ENCODE measurements around the gene PLEKHS1. TPM values are rescaled to one million over a fixed set of nuclear protein-coding genes. Genes with fewer than 3 reads are reported as not detected.
"Not testable (repeated sequence)": the region's sequence is repeated elsewhere in the genome, so short reads cannot be mapped to it uniquely, and the experiment has no call there.

The PLEKHS1 gene
- total and polyA plus RNA-seq, 5 experiments from 2014 or later: not detected

DNA sequence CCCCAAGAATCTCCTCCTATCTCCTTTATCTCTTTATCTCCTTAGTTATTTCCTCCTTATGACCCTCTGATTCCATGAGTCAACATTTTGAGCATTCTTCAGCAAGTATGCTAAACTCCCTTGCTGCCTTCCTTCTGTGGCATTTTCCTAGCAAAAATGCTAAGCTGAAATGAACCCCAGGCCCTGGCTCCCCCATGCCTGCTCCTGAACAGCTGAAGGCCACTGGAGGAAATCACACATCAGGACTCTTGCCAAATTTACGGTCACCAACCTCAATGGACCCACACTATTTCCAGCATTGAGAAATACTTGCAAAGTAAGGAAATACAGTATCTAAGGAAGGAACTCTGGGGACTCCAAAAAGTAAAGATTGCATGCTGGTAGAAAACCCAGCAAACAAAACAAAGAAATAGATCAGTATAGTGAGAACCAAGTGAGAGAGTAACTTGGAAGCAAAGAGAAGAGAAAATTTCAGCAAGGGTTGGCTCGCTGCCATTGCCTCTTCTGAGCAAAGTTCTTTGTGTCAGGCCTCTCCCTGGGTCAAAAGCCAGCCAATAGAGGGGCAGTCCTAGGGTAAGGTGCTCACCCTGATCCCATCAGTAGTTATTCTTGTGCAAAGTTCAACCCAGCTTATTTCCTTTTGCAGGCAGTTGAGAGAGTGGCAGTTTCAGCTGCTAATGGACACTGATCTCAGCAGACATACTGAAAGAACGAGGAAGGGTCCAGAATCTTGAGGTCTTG lies 5.1 kb upstream of the PLEKHS1 start:
- no peak overlapping the region for H3K4me3 Mint-ChIP-seq
- no peaks in the 10 kb centered on the region for H3K4me1 Mint-ChIP-seq
- POLR2A ChIA-PET: no interaction called here
- H3K27ac Mint-ChIP-seq: no peak overlapping the region
- H3K9me3 Mint-ChIP-seq: no peaks in the 10 kb centered on the region
- peaks cover 10 to 29% (median 15%) of the 10 kb centered on the region in 5 donors for H3K27me3 Mint-ChIP-seq
- H3K36me3 Mint-ChIP-seq: no peaks in the 10 kb centered on the region
- ATAC-seq (no peak), DNase-seq (no peak)

DNA sequence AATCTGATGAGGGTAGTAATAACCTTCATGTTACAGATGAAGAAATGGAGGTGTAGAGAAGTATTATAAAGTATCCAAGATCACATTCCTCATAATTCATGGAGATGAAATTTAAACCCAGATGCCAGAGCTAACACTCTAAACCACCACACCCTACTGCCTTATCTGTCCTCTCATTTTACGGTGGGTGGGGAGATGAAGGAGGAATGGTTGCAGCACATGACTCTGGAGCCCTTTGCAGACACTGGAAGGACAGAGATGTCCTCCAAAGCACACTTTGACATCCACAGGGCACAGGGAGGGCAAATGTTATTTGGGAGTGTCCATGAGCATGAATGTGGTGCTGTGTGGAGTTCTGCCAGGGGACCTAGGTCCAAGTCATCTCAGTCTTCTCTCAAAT lies 1.1 kb downstream of the PLEKHS1 start:
- H3K27me3 Mint-ChIP-seq: peaks cover 8 to 26% (median 20%) of the 10 kb centered on the region in 5 donors
- POLR2A ChIA-PET: no interaction called here
- DNase-seq: no peak

DNA sequence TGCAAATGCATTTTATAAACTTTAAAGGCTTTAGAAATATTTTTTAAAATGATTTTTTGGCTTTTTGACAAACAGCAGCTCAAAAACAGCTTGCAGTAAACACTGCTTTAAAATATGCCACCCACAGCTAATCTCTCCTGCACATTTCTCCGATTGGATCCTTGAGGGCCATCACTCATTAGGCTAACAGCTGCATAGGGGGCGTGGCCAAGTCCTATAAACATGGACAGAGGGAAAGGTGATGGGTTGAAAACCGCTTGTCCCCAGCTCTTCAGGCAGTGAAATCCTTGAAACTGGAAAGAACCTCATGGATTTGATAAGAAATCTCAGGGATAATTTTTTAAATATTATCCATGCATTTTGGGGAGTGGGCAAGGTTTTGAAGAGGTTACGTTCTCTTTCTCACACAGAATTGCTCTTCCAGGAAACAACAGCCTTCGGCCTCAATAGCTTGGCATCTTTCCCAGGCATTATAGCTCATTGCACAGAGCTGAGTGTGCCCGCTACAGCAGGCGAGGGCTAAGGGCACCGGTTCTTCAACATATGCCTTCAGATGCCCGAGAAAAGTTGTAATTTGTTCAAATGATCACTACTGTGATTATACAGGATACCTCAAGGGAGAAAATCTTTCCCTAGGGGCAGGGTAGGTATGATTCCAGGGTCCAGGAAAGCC lies 1.7 kb downstream of the PLEKHS1 start:
- no peaks in the 10 kb centered on the region for H3K4me1 Mint-ChIP-seq
- no peak overlapping the region for H3K4me3 Mint-ChIP-seq
- peaks cover 8 to 26% (median 17%) of the 10 kb centered on the region in 5 donors for H3K27me3 Mint-ChIP-seq
- H3K9me3 Mint-ChIP-seq: no peaks in the 10 kb centered on the region
- no peaks in the 10 kb centered on the region for H3K36me3 Mint-ChIP-seq
- POLR2A ChIA-PET: no interaction called here
- ATAC-seq: no peak
- DNase-seq: no peak
- H3K27ac Mint-ChIP-seq: no peak overlapping the region

More for the DNA sequence above, 1.1 kb downstream of the PLEKHS1 start:
- no peak for ATAC-seq
- H3K27ac Mint-ChIP-seq: no peak overlapping the region
- no peak overlapping the region for H3K4me3 Mint-ChIP-seq
- no peaks in the 10 kb centered on the region for H3K4me1 Mint-ChIP-seq
- no peaks in the 10 kb centered on the region for H3K9me3 Mint-ChIP-seq
- H3K36me3 Mint-ChIP-seq: no peaks in the 10 kb centered on the region

DNA sequence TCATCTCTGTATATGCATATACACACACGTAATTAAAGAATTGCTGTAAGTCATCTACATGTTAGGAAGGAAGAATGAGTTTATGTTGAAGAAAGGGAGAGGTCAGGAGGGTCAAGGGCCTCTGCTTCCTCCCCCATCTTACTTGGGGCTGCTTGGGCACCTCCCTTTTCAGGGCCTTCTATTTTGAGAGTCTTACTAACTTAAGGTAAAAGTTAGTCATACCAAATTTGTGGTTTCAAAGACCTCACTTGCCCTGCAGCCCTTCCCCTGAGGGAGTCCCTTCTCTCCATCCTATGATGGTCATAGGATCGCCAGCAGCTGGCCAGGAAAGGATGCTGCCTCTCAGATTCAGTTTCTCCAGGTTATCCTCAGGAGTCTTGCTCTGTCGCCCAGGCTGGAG lies 2.6 kb downstream of the PLEKHS1 start:
- no peak for ATAC-seq
- Mint-ChIP-seq H3K36me3 (no peaks in the 10 kb centered on the region), H3K27ac (no peak overlapping the region), H3K27me3 (peaks cover 8 to 26% (median 17%) of the 10 kb centered on the region in 5 donors), H3K9me3 (no peaks in the 10 kb centered on the region), H3K4me1 (no peaks in the 10 kb centered on the region), H3K4me3 (no peak overlapping the region)
- POLR2A ChIA-PET: no interaction called here
- DNase-seq: no peak

DNA sequence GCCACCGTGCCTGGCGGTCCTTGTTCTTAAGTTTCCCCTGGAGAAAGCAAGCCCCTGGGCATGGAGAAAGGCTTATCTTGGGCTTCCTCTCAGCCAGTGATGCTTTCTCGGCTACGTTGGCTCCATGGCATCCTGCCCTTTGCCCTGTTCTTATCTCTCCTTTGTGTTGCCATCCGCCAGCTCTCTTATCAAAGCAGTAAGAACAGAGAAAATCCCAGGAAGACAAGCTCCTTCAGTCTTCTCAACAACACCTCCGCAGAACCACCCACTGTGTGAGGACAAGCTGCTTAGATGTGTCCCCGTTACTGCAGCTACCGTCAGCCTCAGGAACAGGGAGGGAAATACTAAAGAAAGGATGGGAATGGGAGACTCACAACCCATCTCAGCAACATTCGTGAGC lies 3.3 kb downstream of the PLEKHS1 start:
- Mint-ChIP-seq H3K27me3 (peaks cover 8 to 26% (median 17%) of the 10 kb centered on the region in 5 donors), H3K9me3 (no peaks in the 10 kb centered on the region), H3K27ac (no peak overlapping the region), H3K4me3 (no peak overlapping the region), H3K4me1 (no peaks in the 10 kb centered on the region), H3K36me3 (no peaks in the 10 kb centered on the region)
- no peak for ATAC-seq
- POLR2A ChIA-PET: no interaction called here
- DNase-seq: no peak

DNA sequence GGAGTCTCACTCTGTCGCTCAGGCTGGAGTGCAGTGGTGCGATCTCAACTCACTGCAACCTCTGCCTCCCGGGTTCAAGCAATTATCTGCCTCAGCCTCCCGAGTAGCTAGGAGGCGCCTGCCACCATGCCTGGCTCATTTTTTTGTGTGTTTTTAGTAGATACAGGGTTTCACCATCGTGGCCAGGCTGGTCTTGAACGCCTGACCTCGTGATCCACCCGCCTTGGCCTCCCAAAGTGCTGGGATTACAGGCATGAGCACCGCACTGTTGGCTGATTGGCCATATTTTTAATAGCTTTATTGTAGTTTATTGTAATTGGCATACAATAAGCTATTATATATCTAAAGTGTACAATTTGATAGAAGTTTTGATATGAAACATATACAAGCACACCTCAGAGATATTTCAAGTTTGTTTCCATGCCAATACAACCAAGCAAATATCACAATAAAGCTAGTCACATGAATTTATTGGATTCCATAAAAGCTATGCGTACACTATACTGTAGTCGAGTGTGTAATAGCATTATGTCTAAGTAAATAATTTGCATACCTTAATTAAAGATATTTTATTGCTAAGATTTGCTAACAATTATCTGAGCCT lies 5.6 kb downstream of the PLEKHS1 start:
- no peaks in the 10 kb centered on the region for H3K36me3 Mint-ChIP-seq
- H3K4me3 Mint-ChIP-seq: no peak overlapping the region
- H3K27ac Mint-ChIP-seq: no peak overlapping the region
- no peaks in the 10 kb centered on the region for H3K4me1 Mint-ChIP-seq
- H3K9me3 Mint-ChIP-seq: no peaks in the 10 kb centered on the region
- peaks cover 8 to 21% (median 17%) of the 10 kb centered on the region in 5 donors for H3K27me3 Mint-ChIP-seq
- DNase-seq (no peak), ATAC-seq (no peak)
- POLR2A ChIA-PET: no interaction called here

DNA sequence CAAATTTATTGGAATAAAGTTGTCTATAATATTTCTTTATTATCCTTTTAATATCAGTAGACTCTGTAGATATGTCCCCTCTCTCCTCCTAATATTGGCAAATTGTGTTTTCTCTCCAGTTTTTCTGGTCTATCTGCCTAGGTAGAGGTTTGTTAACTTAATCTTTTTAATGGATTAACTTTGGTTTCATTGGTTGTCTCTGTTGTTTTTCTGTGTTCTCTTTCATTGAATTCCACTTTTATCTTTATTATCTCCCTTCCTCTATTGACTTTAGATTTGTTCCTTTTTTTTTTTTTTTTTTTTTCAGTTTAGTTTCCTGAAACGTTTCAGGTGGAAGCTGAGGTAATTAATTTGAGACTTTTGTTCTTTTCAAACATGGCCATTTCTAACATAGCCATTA lies 10.6 kb downstream of the PLEKHS1 start:
- H3K4me3 Mint-ChIP-seq: no peak overlapping the region
- no peak overlapping the region for H3K27ac Mint-ChIP-seq
- H3K4me1 Mint-ChIP-seq: no peaks in the 10 kb centered on the region
- no peak for ATAC-seq
- peaks cover 0 to 14% (median 0%) of the 10 kb centered on the region in 3 donors for H3K36me3 Mint-ChIP-seq
- DNase-seq: no peak
- peaks cover 4 to 26% (median 9%) of the 10 kb centered on the region in 9 donors for H3K9me3 Mint-ChIP-seq
- H3K27me3 Mint-ChIP-seq: peaks cover 0 to 16% (median 5%) of the 10 kb centered on the region in 5 donors
- POLR2A ChIA-PET: interaction anchor here (0.6 kb wide), 1 partner anchor 24 kb away, joined by 3 read pairs; no protein-coding TSS in a partner anchor

DNA sequence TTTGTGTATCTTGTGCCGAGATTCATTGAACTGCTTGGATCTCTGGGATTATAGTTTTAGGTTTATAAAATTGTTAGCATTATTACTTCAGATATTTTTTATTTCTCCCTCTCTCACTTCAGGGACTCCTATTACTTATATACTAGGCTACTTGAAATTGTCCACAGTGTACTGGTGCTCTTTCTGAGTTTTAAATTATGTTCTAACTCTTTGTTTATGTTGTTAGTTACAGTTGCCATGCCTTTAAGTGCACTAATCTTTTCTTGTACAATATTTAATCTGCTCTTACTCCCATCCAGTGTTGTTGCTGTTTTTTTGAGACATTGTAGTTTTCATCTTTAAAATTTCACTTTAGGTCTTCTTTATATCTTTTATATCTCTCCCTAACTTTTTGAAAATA lies 13.1 kb downstream of the PLEKHS1 start:
- Mint-ChIP-seq H3K27ac (no peak overlapping the region), H3K4me1 (no peaks in the 10 kb centered on the region), H3K4me3 (no peak overlapping the region), H3K27me3 (peaks cover 8 to 30% (median 19%) of the 10 kb centered on the region in 5 donors), H3K9me3 (peaks cover 4 to 26% (median 9%) of the 10 kb centered on the region in 9 donors), H3K36me3 (peaks cover 0 to 14% (median 0%) of the 10 kb centered on the region in 3 donors)
- ATAC-seq (no peak), DNase-seq (no peak)
- POLR2A ChIA-PET: no interaction called here

DNA sequence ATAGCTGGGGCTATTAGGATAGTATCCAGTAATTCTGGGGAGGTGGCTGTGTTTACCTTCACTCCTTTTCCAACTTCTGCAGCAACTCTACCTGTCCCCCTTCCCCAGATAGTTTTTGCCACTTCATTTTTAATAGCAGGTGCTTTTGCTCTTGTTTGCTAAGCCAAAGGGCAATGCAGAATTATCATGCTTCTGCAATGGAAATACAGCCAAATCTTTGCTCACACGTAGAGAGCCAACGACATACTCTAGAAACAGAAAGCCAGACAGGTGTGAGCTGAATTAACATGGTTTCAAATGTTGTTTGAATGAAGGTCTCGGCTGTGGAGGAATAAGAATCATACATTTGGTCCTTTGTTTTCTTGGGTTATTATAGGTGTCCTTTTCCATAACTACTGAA lies 14.4 kb downstream of the PLEKHS1 start:
- POLR2A ChIA-PET: no interaction called here
- H3K9me3 Mint-ChIP-seq: peaks cover 4 to 26% (median 9%) of the 10 kb centered on the region in 9 donors
- peaks cover 0 to 14% (median 0%) of the 10 kb centered on the region in 3 donors for H3K36me3 Mint-ChIP-seq
- H3K4me3 Mint-ChIP-seq: no peak overlapping the region
- H3K27ac Mint-ChIP-seq: no peak overlapping the region
- ATAC-seq: no peak
- peaks cover 11 to 42% (median 25%) of the 10 kb centered on the region in 5 donors for H3K27me3 Mint-ChIP-seq
- no peaks in the 10 kb centered on the region for H3K4me1 Mint-ChIP-seq
- no peak for DNase-seq

DNA sequence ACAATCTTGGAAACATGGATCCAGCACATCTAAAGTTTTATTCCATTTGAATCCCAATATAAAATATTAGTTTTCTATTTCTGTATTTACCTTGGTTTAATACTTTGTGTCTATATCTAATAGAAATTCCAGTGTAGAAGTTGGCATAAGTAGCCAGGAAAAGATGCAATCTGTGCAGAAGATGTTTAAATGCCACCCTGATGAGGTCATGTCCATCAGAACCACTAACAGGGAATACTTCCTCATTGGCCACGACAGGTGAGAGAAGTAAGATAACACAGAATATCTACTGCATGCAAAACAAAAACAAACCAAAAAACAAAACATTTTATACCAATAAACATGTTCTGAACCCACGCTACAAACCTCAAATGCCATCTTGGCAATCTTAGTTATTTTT lies 15.7 kb downstream of the PLEKHS1 start:
- H3K9me3 Mint-ChIP-seq: peaks cover 4 to 26% (median 9%) of the 10 kb centered on the region in 9 donors
- H3K4me3 Mint-ChIP-seq: no peak overlapping the region
- POLR2A ChIA-PET: no interaction called here
- H3K27ac Mint-ChIP-seq: no peak overlapping the region
- peaks cover 15 to 45% (median 28%) of the 10 kb centered on the region in 5 donors for H3K27me3 Mint-ChIP-seq
- DNase-seq (no peak), ATAC-seq (no peak)
- peaks cover 0 to 14% (median 0%) of the 10 kb centered on the region in 3 donors for H3K36me3 Mint-ChIP-seq
- no peaks in the 10 kb centered on the region for H3K4me1 Mint-ChIP-seq

DNA sequence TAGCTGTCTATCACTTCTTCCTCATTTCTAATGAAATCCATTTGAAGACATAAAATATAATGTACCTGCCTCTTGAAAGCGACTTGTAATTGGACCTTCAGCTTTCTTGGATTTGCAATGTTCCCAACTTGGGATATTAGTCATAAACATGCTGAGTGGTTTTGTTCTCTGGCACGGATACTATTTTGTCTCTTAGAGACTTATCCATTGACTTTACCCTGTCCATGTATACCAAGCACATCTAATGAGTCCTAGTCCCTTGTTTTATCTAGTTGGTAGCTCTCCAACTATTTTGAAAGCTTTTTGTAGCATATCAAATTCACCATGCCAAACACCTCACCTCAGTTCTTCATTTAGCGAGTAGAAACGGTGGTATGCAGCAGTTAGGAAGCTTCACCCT lies 18.9 kb downstream of the PLEKHS1 start:
- H3K4me1 Mint-ChIP-seq: no peaks in the 10 kb centered on the region
- H3K27me3 Mint-ChIP-seq: peaks cover 14 to 38% (median 27%) of the 10 kb centered on the region in 5 donors
- DNase-seq: no peak
- H3K9me3 Mint-ChIP-seq: no peaks in the 10 kb centered on the region
- no peak overlapping the region for H3K4me3 Mint-ChIP-seq
- no peaks in the 10 kb centered on the region for H3K36me3 Mint-ChIP-seq
- ATAC-seq: no peak
- POLR2A ChIA-PET: no interaction called here
- H3K27ac Mint-ChIP-seq: no peak overlapping the region

DNA sequence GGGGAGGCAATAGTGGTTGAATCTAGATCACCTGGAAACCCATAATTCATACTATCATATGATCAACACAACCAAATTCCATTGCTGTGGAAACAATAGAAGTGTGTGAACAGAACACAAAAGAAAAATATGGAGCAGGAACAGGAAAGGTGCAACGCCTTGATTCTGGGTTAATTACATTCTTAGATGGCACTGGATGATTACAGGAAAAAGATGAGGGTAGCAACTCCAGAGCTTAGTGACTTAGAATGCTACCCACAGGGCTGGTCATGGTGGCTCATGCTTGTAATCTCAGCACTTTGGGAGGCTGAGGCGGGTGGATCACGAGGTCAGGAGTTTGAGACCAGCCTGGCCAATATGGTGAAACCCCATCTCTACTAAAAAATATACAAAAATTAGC lies 19.6 kb downstream of the PLEKHS1 start:
- ATAC-seq, POLR2A ChIA-PET, H3K27ac Mint-ChIP-seq, H3K9me3 Mint-ChIP-seq, H3K4me3 Mint-ChIP-seq, DNase-seq, H3K4me1 Mint-ChIP-seq, H3K36me3 Mint-ChIP-seq: not testable (repeated sequence)
- H3K27me3 Mint-ChIP-seq: peaks cover 14 to 37% (median 24%) of the 10 kb centered on the region in 5 donors

DNA sequence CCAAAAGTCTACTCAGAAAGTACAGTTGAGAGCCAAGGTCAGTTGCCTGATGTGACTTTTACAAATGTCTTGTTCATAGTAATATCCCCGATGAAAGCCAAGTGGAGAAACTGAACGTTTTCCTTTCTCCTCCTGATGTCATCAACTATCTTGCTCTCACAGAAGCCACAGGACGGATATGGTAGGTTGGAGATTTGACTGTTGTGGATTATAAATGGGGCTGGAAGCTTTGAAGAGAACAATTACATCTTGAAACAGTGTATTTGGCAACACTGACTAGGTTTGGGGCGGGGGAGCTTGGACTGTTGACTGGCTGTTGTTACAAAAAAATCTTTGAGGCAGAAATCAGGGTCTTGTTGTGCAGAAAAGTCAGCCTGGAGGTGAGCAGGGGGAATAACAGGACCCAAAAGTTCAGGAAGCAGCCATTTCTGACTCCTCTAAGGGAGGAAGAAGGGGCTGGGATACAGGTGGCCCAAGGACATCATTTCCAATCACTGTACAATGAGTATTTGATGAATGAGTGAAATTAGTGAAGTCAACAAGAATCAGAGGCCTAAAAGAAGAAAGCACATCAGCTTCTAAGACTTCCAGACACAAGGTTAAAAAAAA lies 24.3 kb downstream of the PLEKHS1 start:
- H3K4me1 Mint-ChIP-seq: no peaks in the 10 kb centered on the region
- peaks cover 5 to 17% (median 11%) of the 10 kb centered on the region in 5 donors for H3K27me3 Mint-ChIP-seq
- H3K36me3 Mint-ChIP-seq: no peaks in the 10 kb centered on the region
- DNase-seq: no peak
- H3K4me3 Mint-ChIP-seq: no peak overlapping the region
- H3K9me3 Mint-ChIP-seq: no peaks in the 10 kb centered on the region
- no peak for ATAC-seq
- POLR2A ChIA-PET: no interaction called here
- no peak overlapping the region for H3K27ac Mint-ChIP-seq

All from naive thymus-derived CD8-positive, alpha-beta T cell (primary cell).